ENCODE data around the gene TMEM132C. TPM values are rescaled to one million over a fixed set of nuclear protein-coding genes. Genes with fewer than 3 reads are reported as not detected.

TMEM132C gene
- total RNA-seq, 1 donor from 2014 or later: 61.8 TPM

GRCh38 chr12:128637642-128638606 lies 371.0 kb downstream of the TMEM132C start:
- Mint-ChIP-seq H3K9me3 (no peaks in the 10 kb centered on the region), H3K4me1 (ENCODE audit: unreplicated experiment) (peaks cover 10% of the 10 kb centered on the region), H3K27ac (no peak overlapping the region), H3K36me3 (peaks cover 3% of the 10 kb centered on the region), H3K4me3 (no peak overlapping the region), H3K27me3 (no peaks in the 10 kb centered on the region)
- TF ChIP-seq, protein P1, sequence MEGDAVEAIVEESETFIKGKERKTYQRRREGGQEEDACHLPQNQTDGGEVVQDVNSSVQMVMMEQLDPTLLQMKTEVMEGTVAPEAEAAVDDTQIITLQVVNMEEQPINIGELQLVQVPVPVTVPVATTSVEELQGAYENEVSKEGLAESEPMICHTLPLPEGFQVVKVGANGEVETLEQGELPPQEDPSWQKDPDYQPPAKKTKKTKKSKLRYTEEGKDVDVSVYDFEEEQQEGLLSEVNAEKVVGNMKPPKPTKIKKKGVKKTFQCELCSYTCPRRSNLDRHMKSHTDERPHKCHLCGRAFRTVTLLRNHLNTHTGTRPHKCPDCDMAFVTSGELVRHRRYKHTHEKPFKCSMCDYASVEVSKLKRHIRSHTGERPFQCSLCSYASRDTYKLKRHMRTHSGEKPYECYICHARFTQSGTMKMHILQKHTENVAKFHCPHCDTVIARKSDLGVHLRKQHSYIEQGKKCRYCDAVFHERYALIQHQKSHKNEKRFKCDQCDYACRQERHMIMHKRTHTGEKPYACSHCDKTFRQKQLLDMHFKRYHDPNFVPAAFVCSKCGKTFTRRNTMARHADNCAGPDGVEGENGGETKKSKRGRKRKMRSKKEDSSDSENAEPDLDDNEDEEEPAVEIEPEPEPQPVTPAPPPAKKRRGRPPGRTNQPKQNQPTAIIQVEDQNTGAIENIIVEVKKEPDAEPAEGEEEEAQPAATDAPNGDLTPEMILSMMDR (conservative IDR thresholded peaks at IDR 0.05): no peak
- no peak for DNase-seq (ENCODE audit: extremely low spot score, unreplicated experiment)

- Mint-ChIP-seq H3K27me3 (peaks cover 4% of the 10 kb centered on the region), H3K4me3 (no peak overlapping the region), H3K9me3 (no peaks in the 10 kb centered on the region), H3K27ac (no peak overlapping the region), H3K36me3 (peaks cover 3% of the 10 kb centered on the region), H3K4me1 (ENCODE audit: unreplicated experiment) (peaks cover 10% of the 10 kb centered on the region)
- TF ChIP-seq, protein P1 (conservative IDR thresholded peaks at IDR 0.05): no peak
- no peak for DNase-seq (ENCODE audit: extremely low spot score, unreplicated experiment)
Measured at GRCh38 chr12:128639089-128639488, 372.1 kb downstream of the TMEM132C start.

- TF ChIP-seq, protein P1 (conservative IDR thresholded peaks at IDR 0.05): no peak
- H3K4me1 Mint-ChIP-seq (ENCODE audit: unreplicated experiment): no peaks in the 10 kb centered on the region
- H3K9me3 Mint-ChIP-seq: peaks cover 11% of the 10 kb centered on the region
- peaks cover 17% of the 10 kb centered on the region for H3K36me3 Mint-ChIP-seq
- peaks cover 13% of the 10 kb centered on the region for H3K27me3 Mint-ChIP-seq
- no peak overlapping the region for H3K27ac Mint-ChIP-seq
- DNase-seq (ENCODE audit: extremely low spot score, unreplicated experiment): no peak
- no peak overlapping the region for H3K4me3 Mint-ChIP-seq
Measured at GRCh38 chr12:128643155-128643554, 376.2 kb downstream of the TMEM132C start.

- TF ChIP-seq, protein P1 (conservative IDR thresholded peaks at IDR 0.05): peak; percentile 82
- H3K9me3 Mint-ChIP-seq: peaks cover 11% of the 10 kb centered on the region
- H3K36me3 Mint-ChIP-seq: peaks cover 17% of the 10 kb centered on the region
- no peak overlapping the region for H3K27ac Mint-ChIP-seq
- peaks cover 1% of the 10 kb centered on the region for H3K4me1 Mint-ChIP-seq (ENCODE audit: unreplicated experiment)
- H3K27me3 Mint-ChIP-seq: peaks cover 15% of the 10 kb centered on the region
- DNase-seq (ENCODE audit: extremely low spot score, unreplicated experiment): no peak
- no peak overlapping the region for H3K4me3 Mint-ChIP-seq
Measured at GRCh38 chr12:128644664-128645296, 377.8 kb downstream of the TMEM132C start.

GRCh38 chr12:128649902-128650301 lies 382.9 kb downstream of the TMEM132C start:
- no peak overlapping the region for H3K27ac Mint-ChIP-seq
- TF ChIP-seq, protein P1 (conservative IDR thresholded peaks at IDR 0.05): no peak
- peaks cover 12% of the 10 kb centered on the region for H3K4me1 Mint-ChIP-seq (ENCODE audit: unreplicated experiment)
- H3K27me3 Mint-ChIP-seq: peaks cover 18% of the 10 kb centered on the region
- peaks cover 11% of the 10 kb centered on the region for H3K9me3 Mint-ChIP-seq
- H3K4me3 Mint-ChIP-seq: no peak overlapping the region
- no peak for DNase-seq (ENCODE audit: extremely low spot score, unreplicated experiment)
- peaks cover 14% of the 10 kb centered on the region for H3K36me3 Mint-ChIP-seq

Data from type B pancreatic cell (in vitro differentiated cells).